Dermis blood vessel endothelial cell (primary cell): ENCODE measurements around the gene MKNK1. TPM values are rescaled to one million over a fixed set of nuclear protein-coding genes. Genes with fewer than 3 reads are reported as not detected.
A peak's percentile ranks its signal among the peaks of the same experiment; 100 is the strongest.

Experiments
- DNase-seq: peaks from one replicate; pipeline ENCODE4 v3.0.0; 2010
- total RNA-seq: library from RNA; depleted of rRNA; stranded (reverse); fragments of >200 nt; gene quantifications from 2 replicates; pipeline ENCODE4 v1.2.3, GENCODE V29; 2014

The MKNK1 gene
- total RNA-seq, 1 donor from 2014 or later, result 26.4 TPM

- DNase-seq, result no peak
Measured at GRCh38 chr1:46618754-46619415, 14.8 kb upstream of the MKNK1 start.

GRCh38 chr1:46617833-46618232 is 13.8 kb upstream of the MKNK1 start:
- DNase-seq, result no peak

GRCh38 chr1:46617108-46617800 is 13.2 kb upstream of the MKNK1 start:
- no peak for DNase-seq

GRCh38 chr1:46616277-46617107 is 12.4 kb upstream of the MKNK1 start, which contains the start of gene MOB3C:
Gene MOB3C (minus strand): TSS chr1:46616811. CDS start chr1:46613321, 3,490 bp downstream.
- DNase-seq, result peak; percentile 83

- no peak for DNase-seq
Measured at GRCh38 chr1:46615735-46616134, 11.7 kb upstream of the MKNK1 start.

GRCh38 chr1:46615088-46615487 is 11.0 kb upstream of the MKNK1 start:
- DNase-seq, result no peak

GRCh38 chr1:46614604-46614984 is 10.5 kb upstream of the MKNK1 start:
- no peak for DNase-seq

- DNase-seq, result peak; percentile 73
Measured at GRCh38 chr1:46613661-46614603, 9.9 kb upstream of the MKNK1 start.

- DNase-seq, result no peak
Measured at GRCh38 chr1:46612937-46613660, 9.0 kb upstream of the MKNK1 start.

GRCh38 chr1:46611691-46612221 is 7.7 kb upstream of the MKNK1 start:
- peak; percentile 13 for DNase-seq

GRCh38 chr1:46607345-46608130 is 3.5 kb upstream of the MKNK1 start:
- no peak for DNase-seq

GRCh38 chr1:46606255-46606965 is 2.3 kb upstream of the MKNK1 start:
- no peak for DNase-seq

- no peak for DNase-seq
Measured at GRCh38 chr1:46605232-46605631, 1.2 kb upstream of the MKNK1 start.

GRCh38 chr1:46603481-46603857 is 599 bp downstream of the MKNK1 start:
- DNase-seq, result peak; percentile 28

- DNase-seq, result no peak
Measured at GRCh38 chr1:46601257-46602007, 2.6 kb downstream of the MKNK1 start.

GRCh38 chr1:46599059-46599970 is 4.8 kb downstream of the MKNK1 start:
- DNase-seq, result no peak

- DNase-seq, result no peak
Measured at GRCh38 chr1:46596846-46597245, 7.2 kb downstream of the MKNK1 start.

GRCh38 chr1:46596036-46596435 is 8.0 kb downstream of the MKNK1 start:
- DNase-seq, result no peak
